Activated CD4-positive, alpha-beta T cell treated with anti-CD3 and anti-CD28 coated beads for 48 hours (primary cell): ENCODE results near the gene N4BP3.
A peak's percentile ranks its signal among the peaks of the same experiment; 100 is the strongest.
"Not testable (repeated sequence)": the region's sequence is repeated elsewhere in the genome, so short reads cannot be mapped to it uniquely, and the experiment has no call there.

Experiments used
- DNase-seq: peaks from one replicate; pipeline ENCODE4 v3.0.0-alpha.2; 2020

N4BP3 gene

DNA sequence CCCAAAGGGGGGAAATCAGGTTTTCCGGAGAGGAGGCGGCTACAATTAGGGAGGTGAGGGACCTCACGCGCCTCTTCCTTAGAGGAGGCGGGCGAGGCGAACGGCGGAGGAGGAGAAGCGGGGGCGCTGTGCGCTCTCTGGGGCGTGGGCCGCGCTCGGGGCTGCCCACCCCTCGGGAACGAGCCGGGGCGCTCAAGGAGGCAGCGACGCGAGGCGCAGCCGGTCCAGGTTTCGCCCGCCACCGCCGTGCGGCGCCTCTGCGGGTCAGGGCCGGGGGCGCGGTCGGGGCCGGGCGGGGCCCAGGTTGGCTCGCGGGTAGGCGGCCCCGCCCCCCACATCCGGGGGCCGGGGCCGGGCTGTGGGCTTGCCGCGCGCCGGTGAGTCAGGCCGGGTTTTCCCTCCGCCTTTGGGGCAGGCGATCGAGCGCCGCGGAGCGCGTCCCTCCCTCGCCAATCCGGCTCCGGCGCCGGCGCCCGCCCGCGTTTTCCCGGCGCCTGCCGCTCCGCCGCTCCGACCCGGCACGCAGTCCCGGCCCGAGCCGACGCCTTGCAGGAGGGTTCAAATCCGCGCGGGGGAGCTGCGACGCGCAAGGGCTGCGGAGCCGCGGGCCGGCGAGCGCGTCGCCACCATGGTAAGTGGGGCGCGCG is at the start of gene N4BP3:
N4BP3 (plus strand) TSS at position 392 of the 647 bp plus-strand sequence. CDS start 6,052 bp downstream, outside the sequence.
- peak; percentile 87 for DNase-seq

DNA sequence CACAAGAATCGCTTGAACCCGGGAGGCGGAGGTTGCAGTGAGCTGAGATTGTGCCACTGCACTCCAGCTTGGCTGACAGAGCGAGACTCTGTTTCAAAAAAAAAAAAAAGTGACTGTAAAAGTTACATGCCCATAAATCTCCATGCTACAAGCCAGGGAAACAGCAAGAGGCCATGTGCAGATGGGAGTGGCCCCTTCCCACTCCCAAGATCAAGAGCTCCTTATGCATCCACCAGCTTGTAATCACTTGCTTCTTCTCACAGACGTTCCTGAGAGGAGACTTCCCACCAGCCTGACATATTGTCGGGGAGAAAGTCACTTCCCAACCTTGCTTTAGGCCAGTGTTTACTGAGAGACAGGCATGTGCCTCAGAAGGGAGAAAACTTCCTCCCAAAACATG is 45.6 kb upstream of the N4BP3 start:
- no peak for DNase-seq

DNA sequence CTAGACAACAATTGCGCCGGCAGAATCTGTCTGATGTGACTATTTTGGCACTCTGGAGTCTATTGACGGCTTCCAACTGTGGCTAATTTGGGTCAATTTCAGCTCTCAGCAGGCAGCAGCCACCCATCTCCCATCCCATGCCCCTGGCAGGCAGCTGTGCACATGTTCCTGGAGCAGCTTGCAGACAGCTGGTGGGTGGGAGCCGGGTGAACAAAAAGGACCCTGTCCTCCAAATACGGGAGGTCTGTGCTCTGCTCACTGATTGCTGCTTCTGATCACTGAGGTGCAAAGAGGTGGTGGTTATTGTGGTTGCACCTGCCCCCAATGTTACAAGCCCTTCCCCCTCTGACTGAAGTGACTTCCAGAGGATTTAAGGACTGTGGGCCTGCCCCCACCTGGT is 45.0 kb upstream of the N4BP3 start:
- DNase-seq = no peak

DNA sequence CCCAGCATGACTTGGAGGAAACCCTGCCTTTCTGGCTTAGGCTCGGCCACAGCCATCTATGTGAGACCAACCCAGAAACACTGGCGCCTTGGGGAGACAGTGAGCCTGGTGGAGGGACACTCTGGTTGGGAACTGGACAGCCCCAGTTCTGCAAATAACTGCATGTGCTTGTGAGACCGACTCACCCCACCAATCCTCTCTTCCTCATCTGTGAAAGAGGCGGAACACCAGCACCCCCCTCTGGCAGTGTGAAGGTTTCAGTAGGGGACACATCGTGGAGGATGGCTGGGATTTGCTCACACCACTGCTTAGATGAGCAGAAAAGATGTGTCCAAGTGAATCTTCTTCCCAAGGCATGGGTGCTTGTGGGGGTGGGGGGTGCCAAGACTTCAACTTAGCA is 43.4 kb upstream of the N4BP3 start:
- peak; percentile 66 for DNase-seq

GRCh38 chr5:178071108-178071507 is 42.2 kb upstream of the N4BP3 start:
- no peak for DNase-seq

DNA sequence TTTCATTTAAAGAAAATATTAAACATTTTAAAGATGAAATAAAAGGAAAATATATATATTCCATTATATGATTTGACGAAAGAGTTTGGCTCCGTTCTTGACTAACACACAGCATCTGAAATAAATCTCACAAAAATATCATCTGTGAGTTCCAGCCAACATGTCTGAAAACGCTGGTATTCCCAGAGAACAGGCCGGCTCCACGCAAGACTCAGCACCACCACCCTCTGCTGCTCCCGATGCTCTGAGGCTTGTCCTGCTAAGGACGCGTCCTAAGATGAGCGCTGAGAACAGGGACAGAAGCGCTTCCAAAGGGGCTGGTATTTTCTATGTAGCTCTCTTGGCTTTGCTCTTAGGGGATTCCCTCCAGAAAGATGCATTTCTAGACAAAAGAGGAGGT is 40.6 kb upstream of the N4BP3 start:
- DNase-seq = no peak

DNA sequence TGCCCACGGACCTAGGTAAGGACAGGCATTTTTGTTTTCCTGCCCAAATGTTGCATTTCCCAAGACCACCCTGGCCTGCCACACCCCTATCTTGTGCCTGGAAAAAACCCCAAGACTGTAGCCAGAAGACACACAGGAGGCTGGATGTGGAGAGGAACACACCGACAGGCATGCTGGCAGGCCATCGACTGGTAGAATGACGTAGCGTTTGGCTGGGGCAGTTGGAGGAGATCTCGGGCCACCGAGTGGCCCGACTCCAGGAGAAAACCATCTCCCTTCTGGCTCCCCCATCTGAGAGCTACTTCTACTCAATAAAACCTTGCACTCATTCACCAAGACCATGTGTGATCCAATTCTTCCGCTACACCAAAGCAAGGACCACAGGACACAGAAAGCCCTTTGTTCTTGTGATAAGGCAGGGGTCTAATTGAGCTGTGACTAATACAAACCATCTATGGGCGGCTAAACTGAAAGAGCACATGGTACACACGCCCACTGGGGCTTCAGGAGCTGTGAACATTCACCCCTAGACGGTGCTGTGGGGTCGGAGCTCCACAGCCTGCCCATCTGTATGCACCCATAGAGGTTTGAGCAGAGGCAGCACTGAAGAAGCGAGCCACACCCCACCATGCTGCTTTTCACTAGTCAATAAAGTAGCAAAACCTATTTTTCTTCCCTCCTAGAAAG is 38.9 kb upstream of the N4BP3 start:
- DNase-seq = peak; percentile 26

DNA sequence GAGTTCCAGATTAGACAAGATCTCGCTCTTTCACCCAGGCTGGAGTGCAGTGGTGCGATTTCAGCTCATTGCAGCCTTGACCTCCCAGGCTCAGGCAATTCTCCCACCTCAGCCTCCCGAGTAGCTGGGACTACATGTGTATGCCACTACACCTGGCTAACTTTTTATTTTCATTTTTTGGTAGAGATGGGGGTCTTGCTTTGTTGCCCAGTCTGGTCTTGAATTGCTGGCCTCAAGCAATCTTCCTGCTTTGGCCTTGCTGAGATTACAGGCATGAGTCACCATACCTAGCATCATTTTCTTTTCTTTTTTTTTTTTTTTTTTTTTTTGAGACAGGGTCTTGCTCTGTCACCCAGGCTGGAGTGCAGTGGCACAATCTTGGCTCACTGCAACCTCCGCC is 36.4 kb upstream of the N4BP3 start:
- DNase-seq = not testable (repeated sequence)

- DNase-seq = no peak
Observed at GRCh38 chr5:178077751-178078150, 35.6 kb upstream of the N4BP3 start.

- no peak for DNase-seq
Observed at GRCh38 chr5:178078197-178079010, 34.9 kb upstream of the N4BP3 start.

DNA sequence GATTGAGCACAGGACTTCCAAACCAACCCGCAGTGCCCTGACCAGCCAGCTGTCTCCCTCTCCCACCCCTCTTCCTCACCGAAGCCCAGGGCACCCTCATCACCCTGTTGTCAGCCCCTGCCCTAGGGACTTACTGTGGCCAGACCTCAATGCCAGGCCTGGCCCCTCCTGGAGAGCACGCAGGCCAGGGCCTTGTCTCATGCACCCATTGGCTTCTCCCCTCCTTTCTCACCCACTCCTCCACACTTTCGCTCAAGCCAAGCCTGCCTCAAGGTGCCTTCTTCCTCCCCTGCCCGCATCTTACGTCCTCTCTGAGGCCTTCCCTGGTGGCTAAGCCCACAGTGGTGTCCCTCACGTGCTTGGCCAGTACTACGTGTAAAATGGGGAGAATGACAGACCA is 33.3 kb upstream of the N4BP3 start:
- DNase-seq = no peak

GRCh38 chr5:178080618-178081410 is 32.5 kb upstream of the N4BP3 start:
- DNase-seq = no peak

- DNase-seq = no peak
Observed at GRCh38 chr5:178081571-178082243, 31.6 kb upstream of the N4BP3 start.

GRCh38 chr5:178083922-178084321 is 29.4 kb upstream of the N4BP3 start:
- DNase-seq = no peak

DNA sequence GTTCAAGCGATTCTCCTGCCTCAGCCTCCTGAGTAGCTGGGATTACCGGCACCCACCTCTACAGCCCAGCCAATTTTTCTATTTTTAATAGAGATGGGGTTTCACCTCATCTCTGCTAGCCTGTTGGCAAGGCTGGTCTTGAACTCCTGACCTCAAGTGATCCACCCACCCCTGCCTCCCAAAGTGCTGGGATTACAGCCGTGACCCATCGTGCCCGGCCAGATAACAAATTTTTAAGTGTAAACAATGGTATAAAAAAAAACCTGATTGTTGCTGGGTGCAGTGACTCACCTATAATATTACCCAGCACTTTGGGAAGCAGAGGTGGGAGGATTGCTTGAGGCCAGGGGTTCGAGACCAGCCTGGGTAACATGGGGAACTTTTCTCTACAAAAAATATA is 28.0 kb upstream of the N4BP3 start:
- no peak for DNase-seq

DNA sequence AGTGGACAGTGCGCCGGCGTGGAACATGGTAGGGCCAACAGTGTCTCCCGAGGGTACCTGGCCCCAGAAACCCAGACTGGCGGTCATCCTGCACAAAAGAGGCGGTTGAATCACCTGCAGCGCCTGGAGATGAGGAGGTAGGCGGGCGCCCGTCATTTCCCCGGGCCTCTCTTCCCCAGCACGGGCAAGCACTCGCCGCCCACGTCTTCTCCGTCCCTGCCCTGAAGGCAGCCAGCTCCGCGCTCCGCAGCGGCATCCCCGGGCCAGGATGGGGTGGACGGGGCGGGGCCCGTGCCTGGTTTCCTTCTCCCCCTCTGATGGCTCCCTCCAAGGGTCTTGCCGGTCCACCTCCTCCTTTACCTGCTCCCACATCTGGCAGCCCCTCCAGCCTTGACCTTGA is 27.1 kb upstream of the N4BP3 start:
- no peak for DNase-seq

GRCh38 chr5:178087199-178087598 is 26.1 kb upstream of the N4BP3 start:
- not testable (repeated sequence) for DNase-seq

DNA sequence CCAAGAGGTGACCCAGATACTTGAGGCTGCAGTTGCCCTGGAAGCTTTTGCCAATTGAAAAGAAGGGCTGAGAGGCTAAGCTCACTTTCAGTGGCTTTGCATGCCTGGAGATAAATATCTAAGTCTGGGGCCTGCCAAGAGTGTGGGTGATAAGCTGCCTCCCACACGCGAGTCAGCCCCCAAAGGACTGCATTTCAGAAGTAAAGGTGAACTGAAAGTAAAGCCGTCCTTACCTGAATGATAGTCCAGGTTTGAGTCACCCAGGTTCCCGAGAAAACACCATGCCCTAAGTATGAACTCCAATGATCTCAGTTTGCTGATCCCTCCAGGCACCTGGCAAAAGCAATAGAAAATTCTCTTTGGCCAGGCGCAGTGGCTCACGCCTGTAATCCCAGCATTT is 22.5 kb upstream of the N4BP3 start:
- peak; percentile 44 for DNase-seq

GRCh38 chr5:178093134-178093533 is 20.2 kb upstream of the N4BP3 start:
- DNase-seq = no peak

DNA sequence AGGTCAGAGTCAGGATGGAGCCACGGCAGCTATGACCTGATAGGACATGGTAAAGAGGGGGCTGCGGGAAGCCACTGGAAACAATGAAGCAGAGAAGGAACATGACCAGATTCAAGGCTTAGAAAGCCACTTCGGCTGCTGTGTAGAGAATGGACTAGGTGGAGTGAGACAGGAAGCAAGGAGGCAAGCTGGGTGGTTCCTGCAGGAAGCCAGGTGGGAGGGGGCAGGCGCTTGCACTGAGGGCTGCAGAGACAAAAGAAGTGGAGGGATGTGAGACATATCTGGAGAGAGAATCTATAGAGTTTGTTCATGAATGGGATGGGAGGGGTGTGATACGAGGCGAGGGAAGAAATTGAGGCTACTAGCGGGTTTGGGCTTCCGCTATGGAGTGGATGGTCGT is 19.0 kb upstream of the N4BP3 start:
- no peak for DNase-seq

DNA sequence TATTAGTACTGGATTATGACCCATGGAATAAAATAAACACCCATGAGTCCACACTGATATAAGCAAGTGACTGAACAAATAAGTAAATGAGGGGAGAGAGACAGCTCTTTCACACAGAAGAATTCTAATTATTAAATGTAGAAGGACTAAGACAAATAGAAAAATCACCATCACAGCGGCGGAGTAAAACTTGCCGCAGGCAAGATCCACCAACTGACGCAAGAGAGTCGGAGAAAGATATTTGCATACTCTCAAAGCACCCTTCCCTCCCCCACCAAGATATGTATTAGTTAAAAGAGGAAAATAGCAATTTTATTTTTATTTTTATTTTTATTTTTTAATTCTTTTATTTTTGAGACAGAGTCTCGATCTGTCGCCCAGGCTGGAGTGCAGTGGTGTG is 14.6 kb upstream of the N4BP3 start:
- no peak for DNase-seq

GRCh38 chr5:178103612-178104011 is 9.7 kb upstream of the N4BP3 start:
- DNase-seq = no peak

GRCh38 chr5:178104492-178104891 is 8.8 kb upstream of the N4BP3 start:
- no peak for DNase-seq
